HepG2 (cell line): ENCODE measurements around the gene CNTD1. TPM values are rescaled to one million over a fixed set of nuclear protein-coding genes. Genes with fewer than 3 reads are reported as not detected.

Source experiments
- DMAP1 ChIP-seq: IDR thresholded peaks from 2 replicates; pipeline ENCODE4 v1.6.1; 2016
- FOXM1 ChIP-seq: sonication (generic); formaldehyde crosslinking; IDR thresholded peaks from 2 replicates; pipeline ENCODE4 v1.5.0; 2020; ENCODE audit warnings: missing genetic modification reagents
- HINFP ChIP-seq: sonication (generic); formaldehyde crosslinking; IDR thresholded peaks from 2 replicates; pipeline ENCODE4 v1.4.0; 2020; ENCODE audit warnings: low read depth, mild to moderate bottlenecking, missing genetic modification reagents
- HMG20B ChIP-seq: conservative IDR thresholded peaks from 2 replicates; pipeline ENCODE4 v1.6.1; 2016; ENCODE audit warnings: missing genetic modification reagents, missing compliant biosample characterization
- MEIS2 ChIP-seq: sonication (generic); formaldehyde crosslinking; IDR thresholded peaks from 2 replicates; pipeline ENCODE4 v1.9.0; 2021; ENCODE audit warnings: mild to moderate bottlenecking, missing genetic modification reagents
- MXD4 ChIP-seq: IDR thresholded peaks from 2 replicates; pipeline ENCODE4 v1.6.1; 2016; ENCODE audit warnings: mild to moderate bottlenecking, missing biosample characterization, missing genetic modification reagents
- PAX8 ChIP-seq: sonication (generic); formaldehyde crosslinking; IDR thresholded peaks from 2 replicates; pipeline ENCODE4 v1.8.0; 2022; ENCODE audit warnings: mild to moderate bottlenecking, missing genetic modification reagents, borderline replicate concordance
- SSRP1 ChIP-seq: IDR thresholded peaks from 2 replicates; pipeline ENCODE4 v1.6.1; 2016; ENCODE audit warnings: control low read depth
- TAF1 ChIP-seq: sonication (generic); formaldehyde crosslinking; IDR thresholded peaks from 2 replicates; pipeline ENCODE4 v1.4.0; 2020; ENCODE audit warnings: missing genetic modification reagents
- TCF7L2 ChIP-seq: IDR thresholded peaks from 2 replicates; pipeline ENCODE4 v1.6.1; 2011; ENCODE audit warnings: mild to moderate bottlenecking, low read depth, low read length, moderate library complexity
- ZBTB39 ChIP-seq: sonication (generic); formaldehyde crosslinking; IDR thresholded peaks from 2 replicates; pipeline ENCODE4 v1.5.0; 2020; ENCODE audit warnings: missing genetic modification reagents
- ZBTB7B ChIP-seq: sonication (generic); formaldehyde crosslinking; IDR thresholded peaks from 2 replicates; pipeline ENCODE4 v1.4.0; 2020; ENCODE audit warnings: missing genetic modification reagents
- ZFP62 ChIP-seq: sonication (generic); formaldehyde crosslinking; IDR thresholded peaks from 2 replicates; pipeline ENCODE4 v1.4.0; 2020; ENCODE audit warnings: missing genetic modification reagents
- ZFP91 ChIP-seq: sonication (generic); formaldehyde crosslinking; IDR thresholded peaks from 2 replicates; pipeline ENCODE4 v1.9.0; 2022; ENCODE audit warnings: missing genetic modification reagents, mild to moderate bottlenecking, borderline replicate concordance
- ZNF101 ChIP-seq: sonication (generic); formaldehyde crosslinking; IDR thresholded peaks from 2 replicates; pipeline ENCODE4 v1.4.0; 2020; ENCODE audit warnings: mild to moderate bottlenecking, low read depth, missing genetic modification reagents, borderline replicate concordance
- ZNF17 ChIP-seq: sonication (generic); formaldehyde crosslinking; IDR thresholded peaks from 2 replicates; pipeline ENCODE4 v1.5.0; 2020; ENCODE audit warnings: mild to moderate bottlenecking, missing genetic modification reagents
- ZNF180 ChIP-seq: sonication (generic); formaldehyde crosslinking; IDR thresholded peaks from 2 replicates; pipeline ENCODE4 v1.4.0; 2020; ENCODE audit warnings: low read depth, missing genetic modification reagents, borderline replicate concordance
- ZNF253 ChIP-seq: sonication (generic); formaldehyde crosslinking; IDR thresholded peaks from 2 replicates; pipeline ENCODE4 v1.8.0; 2022; ENCODE audit warnings: mild to moderate bottlenecking, missing genetic modification reagents, borderline replicate concordance
- ZNF280B ChIP-seq: sonication (generic); formaldehyde crosslinking; IDR thresholded peaks from 2 replicates; pipeline ENCODE4 v1.5.0; 2020; ENCODE audit warnings: missing genetic modification reagents, mild to moderate bottlenecking, borderline replicate concordance
- ZNF329 ChIP-seq: sonication (generic); formaldehyde crosslinking; IDR thresholded peaks from 2 replicates; pipeline ENCODE4 v1.9.0; 2021; ENCODE audit warnings: low read depth, mild to moderate bottlenecking, missing genetic modification reagents
- ZNF773 ChIP-seq: sonication (generic); formaldehyde crosslinking; IDR thresholded peaks from 2 replicates; pipeline ENCODE4 v1.4.0; 2020; ENCODE audit warnings: missing genetic modification reagents, borderline replicate concordance
- ZSCAN12 ChIP-seq: sonication (generic); formaldehyde crosslinking; IDR thresholded peaks from 2 replicates; pipeline ENCODE4 v1.9.0; 2021; ENCODE audit warnings: mild to moderate bottlenecking, missing genetic modification reagents
- polyA plus RNA-seq, 8 experiments: library from polyadenylated mRNA; depleted of rRNA in 3 of 8; stranded (reverse) in 7 of 8; unstranded in 1 of 8; fragments of >200 nt; fragmentation: Illumina TruSeq in 4 of 8; extraction: Trizol in 4 of 8; gene quantifications; 2 replicates each; pipeline versions ENCODE4 v1.2.1 to v1.2.3, GENCODE V29; 2011 to 2016; ENCODE audit warnings: low read depth in 4 of 8, missing spikeins in 1 of 8, mixed read lengths in 1 of 8; ENCODE audit not compliant: insufficient read depth in 1 of 8
- total RNA-seq, 5 experiments: library from RNA; depleted of rRNA; stranded (reverse); fragments of >200 nt; fragmentation: Illumina TruSeq; extraction: Trizol; gene quantifications; 2 replicates each; pipeline ENCODE4 v1.2.3, GENCODE V29; 2016; ENCODE audit warnings: low read depth in 1 of 5

CNTD1 gene
- total and polyA plus RNA-seq, 2 of the 13 experiments (the other 11 are each of a cell fraction or from before 2014, with no cell fraction given) = 0.11 to 0.15 TPM

- TF ChIP-seq ZBTB39 (no peak), ZFP91 (CRISPR knock-in tag) (no peak), SSRP1 (CRISPR knock-in tag) (no peak), TCF7L2 (no peak), FOXM1 (no peak), ZSCAN12 (CRISPR knock-in tag) (no peak), MEIS2 (CRISPR knock-in tag) (no peak), DMAP1 (CRISPR knock-in tag) (no peak), ZNF329 (no peak), ZNF17 (no peak), ZBTB7B (peak; percentile 95), ZNF280B (no peak), HMG20B (CRISPR knock-in tag) (no peak), ZFP62 (no peak), ZNF253 (CRISPR knock-in tag) (no peak), ZNF101 (CRISPR knock-in tag) (no peak), PAX8 (CRISPR knock-in tag) (no peak), MXD4 (CRISPR knock-in tag) (no peak), ZNF180 (CRISPR knock-in tag) (no peak), ZNF773 (CRISPR knock-in tag) (no peak), HINFP (CRISPR knock-in tag) (no peak), TAF1 (no peak)
These were observed 4.6 kb downstream of the CNTD1 start (continued) for GRCh38 chr17:42803074-42803883.
